K562 (cell line): Measurements from ENCODE around the gene CTRL. TPM values are rescaled to one million over a fixed set of nuclear protein-coding genes. Genes with fewer than 3 reads are reported as not detected.

Experiments used
- ATAC-seq: fragments of 200-7000 bp; cut with Tn5 transposase; 3 replicates; pipeline ENCODE4 v1.9.1; 2020; ENCODE audit warnings: moderate library complexity
- BruUV-seq: library from RNA; stranded (reverse); fragments of 400-500 nt; replicated peaks from 2 replicates; lab custom pipeline; 2021; lab: Mats Ljungman, UMichigan
- CTCF ChIA-PET: fragments of 300-600 bp; formaldehyde crosslinking; extraction: SDS; loops from one replicate; lab custom pipeline; 2021; ENCODE audit warnings: low intra/inter-chr PET ratio; lab: Yijun Ruan, JAX
- POLR2A ChIA-PET: fragments of 300-600, 350-650 bp; sonication (Branson Sonifier 250); formaldehyde crosslinking; extraction: SDS; loops from one replicate; lab custom pipeline; 2021; ENCODE audit warnings: antibody characterized with exemption, inconsistent platforms; lab: Yijun Ruan, JAX
- DNase-seq, 4 experiments: peaks; one replicate each; pipeline versions ENCODE4 v3.0.0 to v3.0.0-alpha.2; 2011 to 2018; ENCODE audit warnings: low spot score in 3 of 4, mixed read lengths in 3 of 4; ENCODE audit errors: extremely low read depth in 1 of 4
- FAIRE-seq: peaks from 2 replicates; lab custom pipeline; 2011; peaks lifted over from hg19 to GRCh38; lab: Jason Lieb, UNC
- H2AFZ ChIP-seq: 2 replicates; pipeline ENCODE4 v1.6.0; 2011; ENCODE audit warnings: low read depth, low read length, control low read depth, inconsistent platforms
- H3K27ac ChIP-seq: fragments of 200-600 bp; 3 replicates; pipeline ENCODE4 v1.8.0; 2011; ENCODE audit warnings: low read depth, mild to moderate bottlenecking, control low read depth, inconsistent platforms, low read length, moderate library complexity, mixed read lengths; ENCODE audit errors: extremely low read depth
- H3K27me3 ChIP-seq, 2 experiments: fragments of 300-600 bp in 1 of 2; 2 replicates in 1 of 2; 3 replicates in 1 of 2; pipeline versions ENCODE4 v1.6.0 to v1.8.0; 2011; ENCODE audit warnings: inconsistent platforms in 2 of 2, low read length in 2 of 2, mild to moderate bottlenecking in 1 of 2, mixed read lengths in 1 of 2, moderate library complexity in 1 of 2; ENCODE audit not compliant: control insufficient read depth in 2 of 2, insufficient read depth in 2 of 2
- H3K36me3 ChIP-seq: fragments of 300-600 bp; 3 replicates; pipeline ENCODE4 v1.8.0; 2011; ENCODE audit warnings: mild to moderate bottlenecking, low read length, inconsistent platforms; ENCODE audit not compliant: control insufficient read depth, insufficient read depth
- H3K4me1 ChIP-seq, 2 experiments: fragments of 200-600 bp in 1 of 2; replicated peaks in 1 of 2; 2 replicates in 1 of 2; 3 replicates in 1 of 2; pipeline versions ENCODE4 v1.5.1 to v1.8.0; 2011; ENCODE audit warnings: inconsistent platforms in 2 of 2, low read length in 2 of 2, mild to moderate bottlenecking in 1 of 2, mixed read lengths in 1 of 2, moderate library complexity in 1 of 2; ENCODE audit not compliant: control insufficient read depth in 2 of 2, insufficient read depth in 2 of 2
- H3K4me2 ChIP-seq: 2 replicates; pipeline ENCODE4 v1.6.1; 2011; ENCODE audit warnings: low read length, control low read depth, inconsistent platforms, mixed read lengths; ENCODE audit not compliant: insufficient read depth
- H3K4me3 ChIP-seq: fragments of 200-600 bp; sonication (generic), shearing (Covaris generic); 2 replicates; pipeline ENCODE4 v1.5.1; 2016; ENCODE audit warnings: control low read depth, inconsistent platforms
- H3K79me2 ChIP-seq: fragments of 200-600 bp; 3 replicates; pipeline ENCODE4 v1.8.0; 2011; ENCODE audit warnings: low read length, inconsistent platforms; ENCODE audit not compliant: control insufficient read depth, insufficient read depth
- H3K9ac ChIP-seq, 2 experiments: 2 replicates each; pipeline versions ENCODE4 v1.6.0 to v1.6.1; 2011; ENCODE audit warnings: low read depth in 2 of 2, low read length in 2 of 2, control low read depth in 1 of 2, inconsistent platforms in 1 of 2, mild to moderate bottlenecking in 1 of 2, mixed read lengths in 1 of 2; ENCODE audit not compliant: insufficient read depth in 1 of 2
- H3K9me1 ChIP-seq: one replicate; pipeline ENCODE4 v1.6.0; 2011; ENCODE audit warnings: inconsistent platforms, mild to moderate bottlenecking, low read length, moderate library complexity; ENCODE audit not compliant: control insufficient read depth, insufficient read depth
- H3K9me3 ChIP-seq: replicated peaks from 2 replicates; pipeline ENCODE4 v1.5.1; 2011; ENCODE audit warnings: low read depth, low read length, inconsistent platforms; ENCODE audit not compliant: control insufficient read depth, insufficient read depth
- H4K20me1 ChIP-seq: replicated peaks from 2 replicates; pipeline ENCODE4 v1.6.1; 2011; ENCODE audit warnings: low read length, inconsistent platforms, mixed read lengths; ENCODE audit not compliant: control insufficient read depth, insufficient read depth
- C11orf30 ChIP-seq: fragments of 450-650 bp; IDR thresholded peaks from 2 replicates; pipeline ENCODE4 v1.6.1; 2016; ENCODE audit warnings: low read depth, mild to moderate bottlenecking
- EGR1 ChIP-seq: fragments of 450-650 bp; conservative IDR thresholded peaks from 2 replicates; pipeline ENCODE4 v1.6.1; 2017; ENCODE audit warnings: mild to moderate bottlenecking
- ELF4 ChIP-seq: fragments of 450-650 bp; formaldehyde crosslinking; IDR thresholded peaks from 2 replicates; pipeline ENCODE4 v1.4.0; 2022; ENCODE audit warnings: missing genetic modification characterization
- ESRRA ChIP-seq: fragments of 450-650 bp; IDR thresholded peaks from 2 replicates; pipeline ENCODE4 v1.6.1; 2014; ENCODE audit warnings: low read depth, mild to moderate bottlenecking, moderate library complexity, borderline replicate concordance
- GABPA ChIP-seq: fragments of 200-800 bp; sonication (Bioruptor generic); conservative IDR thresholded peaks from 2 replicates; pipeline ENCODE4 v1.6.1; 2016; ENCODE audit warnings: low read depth, missing genetic modification characterization, missing compliant biosample characterization
- HCFC1 ChIP-seq: IDR thresholded peaks from 2 replicates; pipeline ENCODE4 v1.6.1; 2012; ENCODE audit warnings: low read depth, low read length, improper control_type of control experiment
- KDM2B ChIP-seq: fragments of 250-450 bp; sonication (Bioruptor Pico); IDR thresholded peaks from 2 replicates; pipeline ENCODE4 v1.8.0; 2021; ENCODE audit warnings: mild to moderate bottlenecking, moderate library complexity
- MAFG ChIP-seq: fragments of 450-650 bp; conservative IDR thresholded peaks from 2 replicates; pipeline ENCODE4 v1.6.1; 2016; ENCODE audit warnings: missing genetic modification characterization, missing compliant biosample characterization
- MECOM ChIP-seq: fragments of 250-450 bp; sonication (Bioruptor Pico); IDR thresholded peaks from 2 replicates; pipeline ENCODE4 v1.8.0; 2022; ENCODE audit warnings: inconsistent platforms
- NRF1 ChIP-seq, 2 experiments: fragments of 450-650 bp; IDR thresholded peaks in 1 of 2; conservative IDR thresholded peaks in 1 of 2; 2 replicates each; pipeline ENCODE4 v1.6.1; 2014; ENCODE audit warnings: mild to moderate bottlenecking in 2 of 2
- SMAD3 ChIP-seq: fragments of 450-650 bp; formaldehyde crosslinking; conservative IDR thresholded peaks from 2 replicates; pipeline ENCODE4 v1.4.0; 2020; ENCODE audit warnings: mild to moderate bottlenecking
- SNRNP70 ChIP-seq: fragments of 200-400 bp; formaldehyde crosslinking; optimal IDR thresholded peaks from 2 replicates; pipeline ENCODE3; 2017; ENCODE audit warnings: low read depth, low read length
- ZSCAN29 ChIP-seq: fragments of 450-650 bp; IDR thresholded peaks from 2 replicates; pipeline ENCODE4 v1.6.1; 2017
- WGBS: fragments of 100-300 bp; shearing (Covaris generic); methylation state at CpG from one replicate; pipeline ENCODE4 v1.1.6; 2016; ENCODE audit warnings: low coverage, mixed read lengths; ENCODE audit not compliant: insufficient coverage; ENCODE audit errors: missing lambda C conversion rate; 5-methylcytosine and 5-hydroxymethylcytosine counted together
- in situ Hi-C: fragments of 300-500 bp; cut with MboI; formaldehyde crosslinking; loops from 4 replicates; pipeline ENCODE4 v1.15.0; 2018; ENCODE audit warnings: inconsistent platforms, mixed read lengths
- intact Hi-C: fragments of 100-400 bp; cut with micrococcal nuclease; formaldehyde crosslinking; loops from 2 replicates; pipeline ENCODE4 v1.14.2; 2022
- polyA plus RNA-seq, 8 experiments: library from polyadenylated mRNA; depleted of rRNA in 4 of 8; stranded (reverse) in 5 of 8; unstranded in 3 of 8; fragments of >200 nt; fragmentation: Nextera tagmentation in 2 of 8; fragmentation: Illumina TruSeq in 1 of 8; extraction: Ambion mirVana in 2 of 8; extraction: Trizol in 1 of 8; gene quantifications; 2 replicates each; pipeline versions ENCODE4 v1.2.1 to v1.2.3, GENCODE V29; 2011 to 2014; ENCODE audit warnings: inconsistent platforms in 1 of 8, missing spikeins in 1 of 8
- total RNA-seq, 7 experiments: library from RNA; depleted of rRNA in 6 of 7; stranded (reverse); fragments of >200 nt in 6 of 7; fragmentation: Illumina TruSeq in 2 of 7; extraction: Trizol in 2 of 7; gene quantifications; 2 replicates each; pipeline versions ENCODE4 v1.2.1 to v1.2.3, GENCODE V29; 2011 to 2021; ENCODE audit warnings: low replicate concordance in 1 of 7
- TF ChIP-seq, protein P1 (sequence below), 3 experiments: IDR thresholded peaks in 2 of 3; conservative IDR thresholded peaks in 1 of 3; 2 replicates each; pipeline ENCODE4 v1.5.1; 2011 to 2012; ENCODE audit warnings: low read length in 3 of 3, mild to moderate bottlenecking in 3 of 3, control low read depth in 2 of 3, improper control_type of control experiment in 1 of 3, inconsistent platforms in 1 of 3, low read depth in 1 of 3, mixed read lengths in 1 of 3, moderate library complexity in 1 of 3; ENCODE audit not compliant: insufficient read depth in 2 of 3
- TF ChIP-seq, protein P2 (sequence below), 3 experiments: fragments of 200-800 bp in 1 of 3; sonication (Bioruptor generic) in 1 of 3; sonication (generic) in 1 of 3; formaldehyde crosslinking in 1 of 3; IDR thresholded peaks; 2 replicates each; pipeline versions ENCODE4 v1.6.1 to v1.8.0; 2016 to 2022; ENCODE audit warnings: mild to moderate bottlenecking in 2 of 3, missing compliant biosample characterization in 2 of 3, missing genetic modification characterization in 2 of 3, missing genetic modification reagents in 1 of 3
- TF ChIP-seq, protein P3 (sequence below): fragments of 150-350 bp; conservative IDR thresholded peaks from 2 replicates; pipeline ENCODE4 v1.6.1; 2014; ENCODE audit warnings: low read length

Gene CTRL
- total and polyA plus RNA-seq, 9 of the 15 experiments (the other 6 are each of a cell fraction or from before 2014, with no cell fraction given), result 1.4 to 5.6 (median 2.5) TPM

DNA sequence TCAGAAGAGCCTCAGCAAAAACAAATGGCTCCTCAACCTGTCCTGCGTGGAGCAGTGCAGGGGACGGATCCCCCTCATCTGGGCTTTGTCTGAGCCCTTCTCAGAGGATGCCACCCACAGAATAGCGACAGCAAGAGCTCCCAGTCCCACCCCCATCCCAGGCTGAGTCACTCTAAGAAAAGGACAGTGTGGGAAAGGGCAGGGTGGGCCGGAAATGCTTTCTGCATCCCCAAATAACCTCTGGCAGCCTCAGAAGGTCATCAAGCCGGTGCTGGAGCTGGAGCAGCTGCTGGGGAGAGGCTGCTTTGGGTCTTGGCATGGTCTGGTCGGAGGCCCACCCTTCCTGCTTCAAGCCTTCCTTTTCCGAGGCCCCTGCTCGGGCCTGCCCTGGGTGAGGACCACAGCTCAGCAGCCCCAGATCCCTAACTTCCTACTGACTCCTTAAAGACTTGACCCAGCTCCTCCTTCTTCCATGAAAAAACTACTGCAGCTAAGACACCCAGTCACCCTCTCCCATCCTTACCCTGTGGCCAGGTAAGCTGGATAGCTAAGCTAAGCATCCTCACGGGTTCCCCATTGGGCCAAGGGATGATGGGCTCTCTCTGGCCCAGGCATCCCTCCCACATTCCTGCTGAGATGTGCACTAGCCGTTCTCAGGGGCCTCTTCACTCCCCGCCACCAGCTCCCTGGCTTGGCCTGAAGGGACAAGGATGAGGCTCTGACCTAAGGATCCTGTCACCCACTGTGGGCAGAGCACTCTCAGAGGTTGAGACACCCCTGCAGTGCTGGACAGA lies 28.1 kb upstream of the CTRL start:
- WGBS, result 42% methylated on average over 10 of the region's 11 CpGs
- ChIA-PET CTCF (no interaction called here), POLR2A (interaction anchor here (0.6 to 1.2 kb wide), 6 partner anchors 8 to 70 kb away, joined by 3 to 5 read pairs (median 3); partner anchors contain the start of gene SLC12A4)
- no peaks in the 10 kb centered on the region for H3K9me3 ChIP-seq
- FAIRE-seq, result peak; percentile 49
- peak overlapping the region; percentile 41 to 70; a peak in 3 of 4 replicates for H3K9ac ChIP-seq
- no peak overlapping the region for H3K4me3 ChIP-seq
- H3K27ac ChIP-seq, result peak overlapping the region; percentile 52; the same call in 2 of the 3 replicates
- intact Hi-C loops, result no loop called here
- peak; percentile 75 for ATAC-seq
- no peaks in the 10 kb centered on the region; the same call in 2 of the 3 replicates for H3K79me2 ChIP-seq
- peaks cover 5% of the 10 kb centered on the region for H3K9me1 ChIP-seq
- no peaks in the 10 kb centered on the region for H3K27me3 ChIP-seq
- DNase-seq, result peak; percentile 46 to 71 (median 59)
- peaks cover 13% of the 10 kb centered on the region for H4K20me1 ChIP-seq
- in situ Hi-C loops, result no loop called here
- H3K4me1 ChIP-seq, result peaks cover 9 to 35% of the 10 kb centered on the region in 2 experiments; a peak in 4 of 5 replicates
- BruUV-seq, result no TSS peak
- no peak overlapping the region for H2AFZ ChIP-seq
- H3K36me3 ChIP-seq, result peaks cover 74% of the 10 kb centered on the region; the same call in 2 of the 3 replicates
- peak overlapping the region; percentile 44 for H3K4me2 ChIP-seq
- TF ChIP-seq SNRNP70 (no peak), ELF4 (no peak), MECOM (CRISPR knock-in tag) (no peak), GABPA (peak; percentile 41; the same call in 1 of the 2 replicates), EGR1 (peak; percentile 52), NRF1 (conservative IDR thresholded peaks at IDR 0.05 in 1 of 2, IDR thresholded peaks at IDR 0.05 in 1 of 2) (no peak), ZSCAN29 (no peak), HCFC1 (no peak), C11orf30 (peak; percentile 30; the same call in 1 of the 2 replicates), KDM2B (CRISPR knock-in tag) (no peak), MAFG (no peak), SMAD3 (CRISPR knock-in tag) (no peak), ESRRA (peak; percentile 94)
- TF ChIP-seq, protein P1, sequence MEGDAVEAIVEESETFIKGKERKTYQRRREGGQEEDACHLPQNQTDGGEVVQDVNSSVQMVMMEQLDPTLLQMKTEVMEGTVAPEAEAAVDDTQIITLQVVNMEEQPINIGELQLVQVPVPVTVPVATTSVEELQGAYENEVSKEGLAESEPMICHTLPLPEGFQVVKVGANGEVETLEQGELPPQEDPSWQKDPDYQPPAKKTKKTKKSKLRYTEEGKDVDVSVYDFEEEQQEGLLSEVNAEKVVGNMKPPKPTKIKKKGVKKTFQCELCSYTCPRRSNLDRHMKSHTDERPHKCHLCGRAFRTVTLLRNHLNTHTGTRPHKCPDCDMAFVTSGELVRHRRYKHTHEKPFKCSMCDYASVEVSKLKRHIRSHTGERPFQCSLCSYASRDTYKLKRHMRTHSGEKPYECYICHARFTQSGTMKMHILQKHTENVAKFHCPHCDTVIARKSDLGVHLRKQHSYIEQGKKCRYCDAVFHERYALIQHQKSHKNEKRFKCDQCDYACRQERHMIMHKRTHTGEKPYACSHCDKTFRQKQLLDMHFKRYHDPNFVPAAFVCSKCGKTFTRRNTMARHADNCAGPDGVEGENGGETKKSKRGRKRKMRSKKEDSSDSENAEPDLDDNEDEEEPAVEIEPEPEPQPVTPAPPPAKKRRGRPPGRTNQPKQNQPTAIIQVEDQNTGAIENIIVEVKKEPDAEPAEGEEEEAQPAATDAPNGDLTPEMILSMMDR (IDR thresholded peaks at IDR 0.05 in 2 of 3, conservative IDR thresholded peaks at IDR 0.05 in 1 of 3; ENCODE audit: insufficient read depth in 2 of 3, low read depth in 1 of 3, low read length in 3 of 3), result no peak
- TF ChIP-seq, protein P2, sequence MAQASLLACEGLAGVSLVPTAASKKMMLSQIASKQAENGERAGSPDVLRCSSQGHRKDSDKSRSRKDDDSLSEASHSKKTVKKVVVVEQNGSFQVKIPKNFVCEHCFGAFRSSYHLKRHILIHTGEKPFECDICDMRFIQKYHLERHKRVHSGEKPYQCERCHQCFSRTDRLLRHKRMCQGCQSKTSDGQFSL (CRISPR knock-in tag; IDR thresholded peaks at IDR 0.05), result no peak
- TF ChIP-seq, protein P2 (tag; IDR thresholded peaks at IDR 0.05), result no peak
- TF ChIP-seq, protein P3, sequence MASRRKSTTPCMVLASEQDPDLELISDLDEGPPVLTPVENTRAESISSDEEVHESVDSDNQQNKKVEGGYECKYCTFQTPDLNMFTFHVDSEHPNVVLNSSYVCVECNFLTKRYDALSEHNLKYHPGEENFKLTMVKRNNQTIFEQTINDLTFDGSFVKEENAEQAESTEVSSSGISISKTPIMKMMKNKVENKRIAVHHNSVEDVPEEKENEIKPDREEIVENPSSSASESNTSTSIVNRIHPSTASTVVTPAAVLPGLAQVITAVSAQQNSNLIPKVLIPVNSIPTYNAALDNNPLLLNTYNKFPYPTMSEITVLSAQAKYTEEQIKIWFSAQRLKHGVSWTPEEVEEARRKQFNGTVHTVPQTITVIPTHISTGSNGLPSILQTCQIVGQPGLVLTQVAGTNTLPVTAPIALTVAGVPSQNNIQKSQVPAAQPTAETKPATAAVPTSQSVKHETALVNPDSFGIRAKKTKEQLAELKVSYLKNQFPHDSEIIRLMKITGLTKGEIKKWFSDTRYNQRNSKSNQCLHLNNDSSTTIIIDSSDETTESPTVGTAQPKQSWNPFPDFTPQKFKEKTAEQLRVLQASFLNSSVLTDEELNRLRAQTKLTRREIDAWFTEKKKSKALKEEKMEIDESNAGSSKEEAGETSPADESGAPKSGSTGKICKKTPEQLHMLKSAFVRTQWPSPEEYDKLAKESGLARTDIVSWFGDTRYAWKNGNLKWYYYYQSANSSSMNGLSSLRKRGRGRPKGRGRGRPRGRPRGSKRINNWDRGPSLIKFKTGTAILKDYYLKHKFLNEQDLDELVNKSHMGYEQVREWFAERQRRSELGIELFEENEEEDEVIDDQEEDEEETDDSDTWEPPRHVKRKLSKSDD, result no peak
